Left renal pelvis (tissue), 4 donors: Measurements from ENCODE around the gene MSTN. TPM values are rescaled to one million over a fixed set of nuclear protein-coding genes. Genes with fewer than 3 reads are reported as not detected.
A peak's percentile ranks its signal among the peaks of the same experiment; 100 is the strongest.
"Not testable (repeated sequence)": the region's sequence is repeated elsewhere in the genome, so short reads cannot be mapped to it uniquely, and the experiment has no call there.

Experiments used
- DNase-seq, 4 donors: peaks; one replicate each; pipeline ENCODE4 v3.0.0-alpha.2; 2013; ENCODE audit warnings: low read depth in 4 of 4, low spot score in 3 of 4
- polyA plus RNA-seq, 4 donors: library from polyadenylated mRNA; unstranded; fragments of 120-200 nt; gene quantifications; one replicate each; pipeline ENCODE4 v1.2.1, GENCODE V29; 2013; ENCODE audit not compliant: insufficient read length in 4 of 4

Gene MSTN
- polyA plus RNA-seq, 4 donors, result 1.7 to 2.3 (median 2.1) TPM

DNA sequence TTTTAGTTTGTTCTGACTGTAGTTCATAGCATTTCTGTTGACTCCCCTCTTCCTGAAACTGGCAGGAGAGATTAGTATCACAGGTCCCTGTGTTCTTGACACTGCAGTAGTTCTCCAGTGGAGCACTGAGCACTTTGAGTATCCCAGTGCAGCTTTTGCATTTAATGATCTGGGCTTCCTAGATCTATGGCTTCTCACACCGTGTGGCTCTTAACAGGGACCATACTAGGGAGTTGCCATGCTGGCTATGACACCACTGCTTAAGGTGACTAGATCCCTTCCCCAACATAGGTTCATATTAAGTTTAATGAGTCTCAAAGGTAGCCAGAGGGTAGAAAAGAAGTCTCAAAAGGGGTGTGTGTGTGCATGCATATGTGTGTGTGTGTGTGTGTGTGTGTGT is 6.2 kb upstream of the MSTN start:
- DNase-seq, result no peak

DNA sequence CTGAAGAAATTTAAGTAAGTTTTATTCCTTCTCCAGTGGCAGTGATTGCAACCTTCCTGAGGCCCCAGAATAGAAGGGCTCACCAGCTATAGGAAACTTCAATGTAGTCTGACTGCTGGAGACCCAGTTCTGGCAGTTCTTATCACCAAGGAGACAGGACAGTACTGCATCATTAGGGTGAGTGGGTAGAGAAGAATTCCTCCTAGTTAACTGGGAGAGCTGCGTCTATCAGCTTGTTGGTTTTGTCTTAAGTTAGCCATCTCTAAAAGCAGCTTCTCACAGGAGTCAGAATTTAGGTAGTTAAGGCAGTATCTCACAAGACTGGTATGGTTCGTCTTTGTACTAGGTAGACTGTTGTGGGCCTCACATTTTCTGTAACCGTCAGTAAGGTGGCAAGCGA is 3.3 kb upstream of the MSTN start:
- DNase-seq, result no peak

DNA sequence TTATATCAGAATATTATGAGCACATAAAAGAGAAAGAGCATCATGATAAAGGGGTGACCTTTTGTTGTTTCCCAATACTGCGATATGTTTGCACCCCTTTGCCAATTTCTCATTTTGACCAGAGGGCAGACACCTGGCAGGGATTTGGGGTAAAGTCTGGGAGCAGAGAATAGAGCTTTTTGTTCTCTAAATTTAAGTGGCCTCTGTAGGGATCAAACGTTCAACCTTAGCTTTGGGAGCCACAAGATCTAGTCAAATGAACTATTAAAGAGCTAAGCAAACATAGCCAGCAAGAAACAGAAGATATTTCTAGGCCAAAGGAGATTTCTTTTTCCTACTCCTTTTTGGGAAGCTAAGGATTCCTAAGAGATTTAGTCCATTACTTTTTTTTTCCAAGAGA is 1.1 kb upstream of the MSTN start:
- no peak for DNase-seq

DNA sequence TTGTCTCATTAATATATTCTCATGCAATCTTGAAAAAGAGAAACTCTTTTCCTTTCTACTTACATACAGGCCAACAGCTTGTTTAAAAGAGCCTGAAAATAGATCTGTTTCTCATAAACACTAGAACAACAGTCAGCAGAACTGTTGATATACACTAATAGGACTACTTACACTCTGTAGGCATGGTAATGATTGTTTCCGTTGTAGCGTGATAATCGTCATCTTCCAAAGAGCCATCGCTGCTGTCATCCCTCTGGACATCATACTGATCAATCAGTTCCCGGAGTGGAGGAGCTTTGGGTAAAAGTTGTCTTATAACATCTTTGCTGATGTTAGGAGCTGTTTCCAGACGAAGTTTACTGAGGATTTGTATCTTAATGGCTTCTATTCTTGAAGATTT is 476 bp downstream of the MSTN start:
- peak in 1 of 4 donors; percentile 2 for DNase-seq

DNA sequence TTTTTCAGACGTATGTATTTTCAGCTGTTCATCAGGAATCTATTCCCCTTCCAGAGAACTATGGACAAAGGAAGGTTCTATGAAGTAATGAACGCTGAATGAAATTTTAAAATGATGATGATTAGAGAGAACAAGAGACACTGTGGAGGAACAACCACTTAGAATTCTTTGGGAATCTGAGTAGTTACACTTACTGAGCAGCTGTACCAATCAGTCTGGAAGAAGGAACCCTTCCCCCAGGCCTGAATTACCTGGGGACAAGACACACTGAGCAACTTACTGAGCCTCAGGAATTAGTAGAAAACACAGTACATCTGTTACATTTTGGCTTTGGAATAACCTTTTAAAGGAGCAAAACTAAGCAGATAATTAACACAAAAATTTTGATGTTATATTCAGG is 1.9 kb downstream of the MSTN start:
- DNase-seq, result no peak

DNA sequence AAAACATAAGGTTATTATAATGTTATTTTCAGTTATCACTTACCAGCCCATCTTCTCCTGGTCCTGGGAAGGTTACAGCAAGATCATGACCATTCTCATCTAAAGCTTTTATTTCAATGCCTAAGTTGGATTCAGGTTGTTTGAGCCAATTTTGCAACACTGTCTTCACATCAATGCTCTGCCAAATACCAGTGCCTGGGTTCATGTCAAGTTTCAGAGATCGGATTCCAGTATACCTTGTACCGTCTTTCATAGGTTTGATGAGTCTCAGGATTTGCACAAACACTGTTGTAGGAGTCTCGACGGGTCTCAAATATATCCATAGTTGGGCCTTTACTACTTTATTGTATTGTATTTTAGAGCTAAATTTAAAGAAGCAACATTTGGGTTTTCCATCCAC is 2.5 kb downstream of the MSTN start:
- no peak for DNase-seq

DNA sequence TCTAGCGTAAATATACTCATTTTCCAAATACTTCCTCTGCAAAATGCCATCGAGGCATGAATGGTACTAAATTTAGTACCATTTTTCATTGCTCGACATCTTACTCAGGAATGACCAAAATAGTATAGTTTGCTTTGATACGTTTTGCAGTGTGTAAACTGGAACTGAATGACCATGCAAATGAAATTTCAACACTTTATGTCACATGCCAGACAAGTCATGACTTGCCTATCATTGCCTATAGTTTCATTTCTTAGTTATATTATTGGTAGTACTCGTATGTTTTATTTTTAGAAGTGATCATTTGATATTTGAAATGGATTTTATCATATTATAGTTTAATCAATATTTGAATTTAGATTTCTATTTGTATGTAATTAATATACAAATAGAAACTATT is 9.1 kb downstream of the MSTN start:
- no peak for DNase-seq

DNA sequence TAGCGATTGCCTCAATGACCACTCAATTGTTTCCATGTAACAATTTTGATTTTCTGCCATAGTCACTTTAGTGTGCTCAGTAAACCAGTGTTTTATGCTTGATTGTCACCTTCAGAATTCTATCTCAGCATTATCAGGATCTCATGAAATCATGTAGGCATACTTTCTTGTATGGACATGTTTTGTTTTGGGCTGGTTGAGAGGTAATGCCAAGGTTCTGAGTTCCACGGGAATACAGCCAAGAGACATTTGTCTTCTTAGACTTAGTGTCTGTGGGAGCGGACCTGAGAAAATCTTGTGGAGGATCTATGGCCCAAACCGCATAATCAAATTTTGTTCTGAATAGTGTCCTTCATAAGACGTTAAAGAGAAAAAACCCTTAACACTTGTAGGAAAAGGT is 10.2 kb downstream of the MSTN start:
- DNase-seq, result no peak

DNA sequence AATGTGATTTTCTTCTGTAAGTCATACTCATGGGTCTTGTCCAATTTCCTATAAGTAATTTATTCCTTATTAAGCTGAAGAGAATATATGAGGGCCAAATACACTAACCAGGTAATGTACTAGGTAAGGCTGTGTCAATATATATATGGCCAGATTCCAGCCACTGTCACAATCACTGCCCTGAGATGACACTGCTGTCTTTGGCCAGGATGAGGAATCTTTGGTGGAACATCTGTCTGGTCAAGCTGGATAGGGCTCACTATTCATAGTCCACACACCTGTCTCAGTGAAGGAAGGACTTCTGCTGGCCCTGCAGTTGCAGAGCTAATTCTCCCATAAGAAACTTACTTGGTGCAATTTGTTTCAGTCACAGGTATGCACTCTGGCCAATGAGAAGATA is 11.3 kb downstream of the MSTN start:
- DNase-seq, result no peak

DNA sequence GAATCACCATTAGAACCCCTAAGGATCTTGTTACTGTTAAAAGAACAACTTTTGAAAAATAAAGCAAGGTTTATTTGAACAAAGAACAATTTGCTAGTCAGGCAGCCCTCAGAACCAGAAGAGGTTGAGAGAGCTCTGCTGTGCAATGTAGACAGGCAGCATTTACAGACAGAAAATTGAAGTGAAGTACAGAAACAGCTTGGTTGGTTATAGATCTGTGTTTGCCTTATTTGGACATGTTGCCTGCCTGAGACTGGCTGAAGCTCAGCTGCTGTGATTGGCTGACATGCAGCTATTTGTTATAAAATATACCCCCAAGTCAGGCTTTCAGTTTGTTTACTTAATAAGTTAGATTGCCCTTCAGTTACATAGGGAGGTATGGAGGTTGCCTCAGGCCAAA is 12.5 kb downstream of the MSTN start:
- DNase-seq, result no peak

DNA sequence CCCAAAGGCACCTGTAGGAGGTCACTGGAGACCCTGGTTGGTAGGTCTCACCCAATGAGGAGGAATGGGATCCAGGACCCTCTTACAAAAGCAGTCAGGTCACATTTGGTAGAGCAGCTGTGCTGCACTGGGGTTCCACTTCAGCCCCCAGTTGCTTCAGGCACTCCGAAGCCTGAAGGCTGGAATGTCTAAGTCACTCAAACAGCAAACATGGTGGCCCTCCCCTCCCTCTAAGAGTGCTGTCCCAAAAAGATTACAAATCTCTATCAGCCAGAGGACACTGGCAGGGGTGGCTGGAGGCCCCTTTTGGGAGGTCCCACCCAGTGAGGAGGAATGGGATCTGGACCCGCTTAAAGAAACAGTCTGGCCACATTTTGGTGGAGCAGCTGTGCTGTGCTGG is 17.7 kb downstream of the MSTN start:
- DNase-seq, result no peak

DNA sequence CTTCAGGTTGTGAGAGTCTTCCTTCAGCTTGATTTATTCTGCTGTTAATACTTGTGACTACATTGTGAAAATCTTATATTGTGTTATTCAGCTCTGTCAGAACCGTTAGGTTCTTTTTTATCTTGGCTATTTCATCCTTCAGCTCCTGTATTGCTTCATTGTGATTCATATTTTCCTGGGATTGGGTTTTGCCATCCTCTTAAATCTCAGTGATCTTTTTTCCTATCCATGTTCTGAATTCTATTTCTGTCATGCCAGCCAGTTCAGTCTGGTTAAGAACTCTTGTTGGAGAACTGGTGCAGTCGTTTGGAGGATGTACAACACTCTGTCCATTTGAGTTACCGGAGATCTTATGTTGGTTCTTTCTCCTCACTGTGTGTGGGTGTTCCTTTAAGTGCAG is 19.1 kb downstream of the MSTN start:
- no peak for DNase-seq

DNA sequence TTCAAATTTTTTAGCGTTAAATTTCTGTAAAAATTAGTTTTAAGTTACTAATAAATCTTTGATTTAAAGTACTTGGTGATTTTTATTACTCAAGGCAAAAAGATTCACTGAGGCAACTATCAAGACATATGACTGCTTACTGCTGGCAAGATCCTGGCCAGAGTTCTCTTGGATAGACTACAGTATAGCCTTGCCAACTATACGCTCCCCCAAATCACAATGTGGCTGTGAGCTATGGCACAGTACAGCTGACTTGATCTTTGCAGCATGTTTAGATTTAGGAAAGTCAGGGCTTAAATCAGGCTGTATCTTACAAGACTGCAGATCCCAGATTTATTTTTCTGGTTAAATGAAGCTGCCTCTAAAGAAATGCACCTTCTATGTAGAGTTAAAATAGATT is 26.5 kb downstream of the MSTN start:
- no peak for DNase-seq

DNA sequence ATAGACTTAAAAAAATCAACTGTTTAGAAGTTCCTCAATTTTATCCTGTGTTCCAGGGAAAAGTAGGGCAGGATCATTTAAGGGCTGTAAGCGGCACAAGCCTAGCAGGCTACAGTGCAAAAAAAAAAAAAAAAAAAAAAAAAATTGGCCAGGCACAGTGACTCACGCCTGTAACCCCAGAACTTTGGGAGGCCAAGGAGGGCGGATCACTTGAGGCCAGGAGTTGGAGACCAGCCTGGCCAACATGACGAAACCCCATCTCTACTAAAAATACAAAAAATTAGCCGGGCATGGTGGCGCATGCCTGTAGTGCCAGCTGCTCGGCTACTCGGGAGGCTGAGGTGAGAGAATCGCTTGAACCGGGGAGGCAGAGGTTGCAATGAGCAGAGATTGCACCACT is 28.1 kb downstream of the MSTN start:
- not testable (repeated sequence) for DNase-seq

DNA sequence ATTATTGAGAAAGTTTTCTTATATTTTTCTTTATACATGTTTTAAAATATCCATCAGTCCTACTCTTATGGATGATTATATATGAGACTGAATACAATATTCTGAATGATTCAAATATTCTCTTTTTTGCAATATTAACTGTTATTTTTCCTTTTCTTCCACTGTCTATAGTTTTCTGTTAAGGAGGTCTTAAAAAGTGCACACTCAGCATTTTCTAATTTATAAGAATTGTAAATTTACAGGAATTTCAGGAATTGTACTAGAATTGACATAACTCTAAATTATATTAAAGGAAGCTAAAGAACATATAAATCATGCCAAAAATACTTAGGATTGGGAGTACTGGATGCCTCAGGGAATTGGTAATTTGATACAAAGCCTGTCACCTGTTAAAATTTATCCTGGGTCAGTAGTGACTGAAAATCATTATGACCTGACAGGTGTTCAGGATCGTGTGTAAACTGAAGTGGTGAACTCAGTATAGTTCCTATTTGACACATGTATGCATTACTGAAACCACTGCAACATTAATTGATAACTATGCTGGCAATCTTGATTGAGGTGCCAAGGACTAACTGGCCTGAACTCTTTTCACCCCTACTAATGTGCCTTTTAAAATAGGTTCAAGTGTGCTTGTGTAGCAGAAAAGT is 30.4 kb downstream of the MSTN start:
- peak in 2 of 4 donors; percentile 9 to 12 for DNase-seq

DNA sequence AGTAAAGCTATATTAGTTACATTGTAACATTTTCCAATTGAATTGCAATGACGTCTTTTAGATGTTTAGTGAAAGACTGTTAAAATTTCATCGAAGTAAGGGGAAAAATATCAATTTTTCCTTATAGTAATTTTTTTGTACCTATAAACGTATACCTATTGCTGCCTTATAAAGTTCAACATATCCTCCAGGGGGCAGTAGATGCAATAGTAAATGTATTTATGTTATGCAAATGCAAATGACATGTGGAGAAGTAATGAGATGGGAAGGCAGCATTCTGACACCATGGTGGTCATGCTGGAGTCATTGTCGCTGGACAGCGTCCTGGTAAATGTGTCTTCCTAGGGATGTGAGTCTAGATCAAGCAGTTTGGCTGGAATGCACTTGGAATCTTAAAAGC is 38.7 kb downstream of the MSTN start:
- DNase-seq, result peak in 1 of 4 donors; percentile 2

DNA sequence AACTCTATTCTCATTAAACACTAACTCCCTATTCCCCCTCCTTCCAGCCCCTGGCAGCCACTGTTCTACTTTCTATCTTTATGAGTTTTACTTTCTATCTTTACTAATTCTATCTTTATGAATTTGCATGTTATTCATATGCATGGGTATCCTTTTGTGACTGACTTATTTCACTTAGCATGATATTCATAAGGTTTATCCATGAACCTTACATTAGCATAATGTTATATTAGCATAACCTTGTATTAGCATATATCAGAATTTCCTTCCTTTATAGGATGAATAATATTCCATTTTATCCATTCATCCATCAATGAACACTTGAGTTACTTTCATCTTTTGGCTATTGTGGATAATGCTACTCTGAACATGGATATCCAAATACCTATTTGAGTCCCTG is 41.8 kb downstream of the MSTN start:
- DNase-seq, result no peak

DNA sequence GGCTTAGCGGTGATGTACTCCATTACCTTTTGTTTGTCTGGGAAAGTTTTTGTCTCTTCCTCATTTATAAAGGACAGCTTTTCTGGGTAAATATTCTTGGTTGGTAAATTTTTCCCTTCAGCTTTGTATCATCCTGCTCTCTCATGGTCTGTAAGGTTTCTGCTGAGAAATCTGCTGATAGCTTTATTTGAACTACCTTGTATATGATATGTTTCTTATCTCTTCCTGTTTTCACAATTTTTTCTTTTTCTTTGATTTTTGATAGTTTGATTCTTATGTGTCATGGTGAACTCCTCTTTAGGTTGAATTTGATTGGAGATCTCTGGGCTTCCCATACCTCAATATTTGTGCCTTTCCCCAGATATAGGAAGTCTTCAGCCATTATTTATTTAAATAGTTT is 44.7 kb downstream of the MSTN start:
- DNase-seq, result no peak

DNA sequence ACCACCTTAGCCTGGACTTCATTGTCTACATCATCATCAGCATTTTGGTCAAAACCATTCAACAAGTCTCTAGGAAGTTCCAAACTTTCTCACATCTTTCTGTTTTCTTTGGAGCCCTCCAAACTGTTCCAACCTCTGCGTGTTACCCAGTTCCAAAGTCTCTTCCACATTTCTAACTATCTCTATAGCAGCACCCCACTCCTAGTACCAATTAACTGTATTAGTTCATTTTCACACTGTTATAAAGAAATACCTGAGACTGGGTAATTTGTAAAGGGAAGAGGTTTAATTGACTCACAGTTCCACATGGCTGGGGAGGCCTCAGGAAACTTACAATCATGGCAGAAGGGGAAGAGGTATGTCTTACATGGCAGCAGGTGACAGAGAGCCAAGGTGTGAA is 46.6 kb downstream of the MSTN start:
- DNase-seq, result not testable (repeated sequence)
